Thyroid gland (tissue), 4 donors: ENCODE measurements around the gene EIF5.

Experiments used
- POLR2A ChIP-seq, 2 donors: fragments of 450-650 bp; IDR thresholded peaks; one replicate each; pipeline ENCODE4 v1.6.1; 2017; ENCODE audit warnings: antibody characterized with exemption in 2 of 2, mild to moderate bottlenecking in 2 of 2, moderate library complexity in 1 of 2
- TF ChIP-seq, protein P1 (sequence below), 6 experiments: fragments of 200-600 bp in 3 of 6; fragments of 450-650 bp in 3 of 6; sonication (generic) in 3 of 6; IDR thresholded peaks; one replicate each; pipeline ENCODE4 v1.5.1; 2016 to 2019; ENCODE audit warnings: antibody characterized with exemption in 6 of 6, mild to moderate bottlenecking in 2 of 6, inconsistent platforms in 1 of 6, moderate library complexity in 1 of 6

GRCh38 chr14:103348154-103348553 is 14.1 kb downstream of the EIF5 start:
- TF ChIP-seq, protein P1, sequence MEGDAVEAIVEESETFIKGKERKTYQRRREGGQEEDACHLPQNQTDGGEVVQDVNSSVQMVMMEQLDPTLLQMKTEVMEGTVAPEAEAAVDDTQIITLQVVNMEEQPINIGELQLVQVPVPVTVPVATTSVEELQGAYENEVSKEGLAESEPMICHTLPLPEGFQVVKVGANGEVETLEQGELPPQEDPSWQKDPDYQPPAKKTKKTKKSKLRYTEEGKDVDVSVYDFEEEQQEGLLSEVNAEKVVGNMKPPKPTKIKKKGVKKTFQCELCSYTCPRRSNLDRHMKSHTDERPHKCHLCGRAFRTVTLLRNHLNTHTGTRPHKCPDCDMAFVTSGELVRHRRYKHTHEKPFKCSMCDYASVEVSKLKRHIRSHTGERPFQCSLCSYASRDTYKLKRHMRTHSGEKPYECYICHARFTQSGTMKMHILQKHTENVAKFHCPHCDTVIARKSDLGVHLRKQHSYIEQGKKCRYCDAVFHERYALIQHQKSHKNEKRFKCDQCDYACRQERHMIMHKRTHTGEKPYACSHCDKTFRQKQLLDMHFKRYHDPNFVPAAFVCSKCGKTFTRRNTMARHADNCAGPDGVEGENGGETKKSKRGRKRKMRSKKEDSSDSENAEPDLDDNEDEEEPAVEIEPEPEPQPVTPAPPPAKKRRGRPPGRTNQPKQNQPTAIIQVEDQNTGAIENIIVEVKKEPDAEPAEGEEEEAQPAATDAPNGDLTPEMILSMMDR (IDR thresholded peaks at IDR 0.05) = no peak
- no peak for TF ChIP-seq POLR2A (IDR thresholded peaks at IDR 0.05)
